ENCODE results near the gene MTMR4.
"Not testable (repeated sequence)": the region's sequence is repeated elsewhere in the genome, so short reads cannot be mapped to it uniquely, and the experiment has no call there.

Gene MTMR4

GRCh38 chr17:58513965-58514769 is at the start of gene MTMR4:
MTMR4 (minus strand) TSS chr17:58514638; CDS start chr17:58514407, 231 bp downstream.
- DNase-seq: peak; percentile 76

GRCh38 chr17:58560511-58560910 is 46.1 kb upstream of the MTMR4 start:
- DNase-seq: no peak

- DNase-seq: no peak
These were observed 43.5 kb upstream of the MTMR4 start for GRCh38 chr17:58557981-58558380.

GRCh38 chr17:58556833-58557250 is 42.4 kb upstream of the MTMR4 start:
- no peak for DNase-seq

- not testable (repeated sequence) for DNase-seq
These were observed 40.7 kb upstream of the MTMR4 start for GRCh38 chr17:58555109-58555508.

- no peak for DNase-seq
These were observed 26.8 kb upstream of the MTMR4 start for GRCh38 chr17:58541249-58541648.

GRCh38 chr17:58539698-58540097 is 25.3 kb upstream of the MTMR4 start:
- DNase-seq: no peak

- no peak for DNase-seq
These were observed 24.5 kb upstream of the MTMR4 start for GRCh38 chr17:58538811-58539409.

- DNase-seq: no peak
These were observed 22.8 kb upstream of the MTMR4 start for GRCh38 chr17:58537266-58537665.

GRCh38 chr17:58536542-58536941 is 22.1 kb upstream of the MTMR4 start:
- DNase-seq: no peak

- DNase-seq: no peak
These were observed 21.0 kb upstream of the MTMR4 start for GRCh38 chr17:58535431-58535830.

GRCh38 chr17:58534901-58535421 is 20.5 kb upstream of the MTMR4 start:
- DNase-seq: no peak

GRCh38 chr17:58534331-58534730 is 19.9 kb upstream of the MTMR4 start:
- no peak for DNase-seq

GRCh38 chr17:58533616-58534188 is 19.3 kb upstream of the MTMR4 start:
- DNase-seq: no peak

GRCh38 chr17:58532555-58532951 is 18.1 kb upstream of the MTMR4 start:
- DNase-seq: no peak

- DNase-seq: peak; percentile 55
These were observed 17.5 kb upstream of the MTMR4 start for GRCh38 chr17:58531661-58532554.

GRCh38 chr17:58531122-58531521 is 16.7 kb upstream of the MTMR4 start:
- DNase-seq: no peak

GRCh38 chr17:58530655-58531054 is 16.2 kb upstream of the MTMR4 start:
- no peak for DNase-seq

- no peak for DNase-seq
These were observed 14.8 kb upstream of the MTMR4 start for GRCh38 chr17:58529275-58529674.

GRCh38 chr17:58528443-58528842 is 14.0 kb upstream of the MTMR4 start:
- DNase-seq: no peak

GRCh38 chr17:58527949-58528348 is 13.5 kb upstream of the MTMR4 start:
- no peak for DNase-seq

- no peak for DNase-seq
These were observed 12.9 kb upstream of the MTMR4 start for GRCh38 chr17:58527306-58527705.

GRCh38 chr17:58525239-58525638 is 10.8 kb upstream of the MTMR4 start:
- DNase-seq: no peak
